OCI-LY1 (cell line): ENCODE results near the gene AANAT.

Experiments used
- H2AFZ ChIP-seq: fragments of 200-600 bp; sonication (generic), shearing (Covaris generic); 2 replicates; pipeline ENCODE4 v1.6.0; 2014; ENCODE audit warnings: antibody characterized with exemption, mild to moderate bottlenecking, low read length
- H3F3A ChIP-seq: fragments of 200-600 bp; sonication (generic), shearing (Covaris generic); 2 replicates; pipeline ENCODE4 v1.6.0; 2014; ENCODE audit warnings: mild to moderate bottlenecking, antibody characterized with exemption, low read length, moderate library complexity; ENCODE audit not compliant: insufficient read depth
- H3K27ac ChIP-seq: fragments of 200-600 bp; sonication (generic); 2 replicates; pipeline ENCODE4 v1.5.1; 2014; ENCODE audit warnings: low read length, mixed run types, mild to moderate bottlenecking, low read depth; ENCODE audit not compliant: poor library complexity, severe bottlenecking
- H3K27me3 ChIP-seq: fragments of 200-600 bp; sonication (generic); 2 replicates; pipeline ENCODE4 v1.6.0; 2014; ENCODE audit warnings: antibody characterized with exemption, mild to moderate bottlenecking, low read length, moderate library complexity; ENCODE audit not compliant: insufficient read depth
- H3K36me3 ChIP-seq: fragments of 200-600 bp; sonication (generic); 2 replicates; pipeline ENCODE4 v1.6.1; 2014; ENCODE audit warnings: mild to moderate bottlenecking, antibody characterized with exemption, low read length, moderate library complexity, mixed read lengths; ENCODE audit not compliant: insufficient read depth
- H3K4me1 ChIP-seq: fragments of 200-600 bp; sonication (generic); 2 replicates; pipeline ENCODE4 v1.5.1; 2014; ENCODE audit warnings: mild to moderate bottlenecking, low read length, moderate library complexity; ENCODE audit not compliant: insufficient read depth, severe bottlenecking
- H3K4me2 ChIP-seq: fragments of 200-600 bp; sonication (generic), shearing (Covaris generic); 2 replicates; pipeline ENCODE4 v1.6.1; 2014; ENCODE audit warnings: low read length
- H3K4me3 ChIP-seq: fragments of 200-600 bp; sonication (generic); 2 replicates; pipeline ENCODE4 v1.5.1; 2014; ENCODE audit warnings: low read length, low read depth, mild to moderate bottlenecking, mixed read lengths; ENCODE audit not compliant: poor library complexity, severe bottlenecking
- H3K79me2 ChIP-seq: fragments of 200-600 bp; shearing (Covaris generic); 2 replicates; pipeline ENCODE4 v1.6.1; 2016; ENCODE audit warnings: mixed run types, low read length, mixed read lengths; ENCODE audit not compliant: insufficient read depth
- H3K9ac ChIP-seq: fragments of 200-600 bp; sonication (generic), shearing (Covaris generic); 2 replicates; pipeline ENCODE4 v1.6.1; 2014; ENCODE audit warnings: mild to moderate bottlenecking, low read length, mixed read lengths
- H3K9me2 ChIP-seq: fragments of 200-600 bp; sonication (generic), shearing (Covaris generic); 2 replicates; pipeline ENCODE4 v1.6.1; 2014; ENCODE audit warnings: low read depth, mild to moderate bottlenecking, low read length, mixed read lengths
- H3K9me3 ChIP-seq: fragments of 200-600 bp; shearing (Covaris generic); 2 replicates; pipeline ENCODE4 v1.6.1; 2014; ENCODE audit warnings: low read length, mixed read lengths
- H4K20me1 ChIP-seq: fragments of 200-600 bp; sonication (generic), shearing (Covaris generic); 2 replicates; pipeline ENCODE4 v1.6.0; 2016; ENCODE audit warnings: mild to moderate bottlenecking, low read length; ENCODE audit not compliant: insufficient read depth
- EZH2 ChIP-seq: fragments of 200-600 bp; sonication (generic), shearing (Covaris generic); IDR thresholded peaks from 2 replicates; pipeline ENCODE4 v1.8.0; 2017; ENCODE audit warnings: borderline replicate concordance, mixed run types, mild to moderate bottlenecking, antibody characterized with exemption, low read length, moderate library complexity, mixed read lengths
- TF ChIP-seq, protein P1 (sequence below): fragments of 200-600 bp; sonication (generic), shearing (Covaris generic); IDR thresholded peaks from 2 replicates; pipeline ENCODE4 v1.5.1; 2017; ENCODE audit warnings: mild to moderate bottlenecking, antibody characterized with exemption, low read length, moderate library complexity, mixed read lengths

AANAT gene

GRCh38 chr17:76467366-76467765 lies at the start of gene AANAT:
TSS of gene AANAT (plus strand) at chr17:76467603. CDS start at chr17:76468747, 1,144 bp downstream.
- H4K20me1 ChIP-seq = no peaks in the 10 kb centered on the region
- no peaks in the 10 kb centered on the region for H3K27me3 ChIP-seq
- no peak within 1 kb of the TSS for H3K4me3 ChIP-seq
- no peaks in the 10 kb centered on the region for H3F3A ChIP-seq
- no peaks in the 10 kb centered on the region for H3K9me3 ChIP-seq
- peaks cover 10% of the 10 kb centered on the region for H3K4me1 ChIP-seq
- TF ChIP-seq, protein P1, sequence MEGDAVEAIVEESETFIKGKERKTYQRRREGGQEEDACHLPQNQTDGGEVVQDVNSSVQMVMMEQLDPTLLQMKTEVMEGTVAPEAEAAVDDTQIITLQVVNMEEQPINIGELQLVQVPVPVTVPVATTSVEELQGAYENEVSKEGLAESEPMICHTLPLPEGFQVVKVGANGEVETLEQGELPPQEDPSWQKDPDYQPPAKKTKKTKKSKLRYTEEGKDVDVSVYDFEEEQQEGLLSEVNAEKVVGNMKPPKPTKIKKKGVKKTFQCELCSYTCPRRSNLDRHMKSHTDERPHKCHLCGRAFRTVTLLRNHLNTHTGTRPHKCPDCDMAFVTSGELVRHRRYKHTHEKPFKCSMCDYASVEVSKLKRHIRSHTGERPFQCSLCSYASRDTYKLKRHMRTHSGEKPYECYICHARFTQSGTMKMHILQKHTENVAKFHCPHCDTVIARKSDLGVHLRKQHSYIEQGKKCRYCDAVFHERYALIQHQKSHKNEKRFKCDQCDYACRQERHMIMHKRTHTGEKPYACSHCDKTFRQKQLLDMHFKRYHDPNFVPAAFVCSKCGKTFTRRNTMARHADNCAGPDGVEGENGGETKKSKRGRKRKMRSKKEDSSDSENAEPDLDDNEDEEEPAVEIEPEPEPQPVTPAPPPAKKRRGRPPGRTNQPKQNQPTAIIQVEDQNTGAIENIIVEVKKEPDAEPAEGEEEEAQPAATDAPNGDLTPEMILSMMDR = no peak
- TF ChIP-seq EZH2 = no peak
- no peak within 1 kb of the TSS for H3K27ac ChIP-seq
- H3K9ac ChIP-seq = no peak within 1 kb of the TSS
- no peak within 1 kb of the TSS for H3K4me2 ChIP-seq
- no peaks in the 10 kb centered on the region; the same call in 1 of the 2 replicates for H3K36me3 ChIP-seq
- no peaks in the 10 kb centered on the region for H3K9me2 ChIP-seq
- H2AFZ ChIP-seq = no peak within 1 kb of the TSS
- no peaks in the 10 kb centered on the region for H3K79me2 ChIP-seq

- no peak overlapping the region; the same call in 1 of the 2 replicates for H3K9ac ChIP-seq
- peak overlapping the region; percentile 40; the same call in 1 of the 2 replicates for H3K4me2 ChIP-seq
- H3K9me3 ChIP-seq = no peaks in the 10 kb centered on the region
- H3K79me2 ChIP-seq = no peaks in the 10 kb centered on the region
- no peak overlapping the region for H2AFZ ChIP-seq
- no peaks in the 10 kb centered on the region for H3F3A ChIP-seq
- no peak overlapping the region for H3K4me3 ChIP-seq
- peaks cover 43% of the 10 kb centered on the region for H3K4me1 ChIP-seq
- H4K20me1 ChIP-seq = no peaks in the 10 kb centered on the region
- no peaks in the 10 kb centered on the region for H3K27me3 ChIP-seq
- H3K27ac ChIP-seq = peak overlapping the region; percentile 68
- TF ChIP-seq, protein P1 = no peak
- no peak for TF ChIP-seq EZH2
- no peaks in the 10 kb centered on the region for H3K9me2 ChIP-seq
- no peaks in the 10 kb centered on the region; the same call in 1 of the 2 replicates for H3K36me3 ChIP-seq
Observed at GRCh38 chr17:76419576-76420260, 47.7 kb upstream of the AANAT start.

GRCh38 chr17:76420356-76421043 lies 46.9 kb upstream of the AANAT start:
- H3K9me3 ChIP-seq = no peaks in the 10 kb centered on the region
- no peaks in the 10 kb centered on the region for H3K79me2 ChIP-seq
- H2AFZ ChIP-seq = no peak overlapping the region
- peaks cover 43% of the 10 kb centered on the region for H3K4me1 ChIP-seq
- H3K36me3 ChIP-seq = no peaks in the 10 kb centered on the region; the same call in 1 of the 2 replicates
- no peak overlapping the region; the same call in 1 of the 2 replicates for H3K9ac ChIP-seq
- peak overlapping the region; percentile 40; the same call in 1 of the 2 replicates for H3K4me2 ChIP-seq
- no peaks in the 10 kb centered on the region for H3F3A ChIP-seq
- no peak overlapping the region for H3K4me3 ChIP-seq
- H3K9me2 ChIP-seq = no peaks in the 10 kb centered on the region
- H3K27ac ChIP-seq = peak overlapping the region; percentile 68
- no peaks in the 10 kb centered on the region for H3K27me3 ChIP-seq
- no peaks in the 10 kb centered on the region for H4K20me1 ChIP-seq
- TF ChIP-seq EZH2 = no peak
- TF ChIP-seq, protein P1 = no peak
